HG03460 (cell line): ENCODE data around the gene ITGA8.
"Not testable (repeated sequence)": the region's sequence is repeated elsewhere in the genome, so short reads cannot be mapped to it uniquely, and the experiment has no call there.

Experiments
- ATAC-seq: cut with Tn5 transposase; IDR thresholded peaks from one replicate; pipeline ENCODE4 v1.9.1; 2021; ENCODE audit not compliant: unreplicated experiment

The ITGA8 gene

DNA sequence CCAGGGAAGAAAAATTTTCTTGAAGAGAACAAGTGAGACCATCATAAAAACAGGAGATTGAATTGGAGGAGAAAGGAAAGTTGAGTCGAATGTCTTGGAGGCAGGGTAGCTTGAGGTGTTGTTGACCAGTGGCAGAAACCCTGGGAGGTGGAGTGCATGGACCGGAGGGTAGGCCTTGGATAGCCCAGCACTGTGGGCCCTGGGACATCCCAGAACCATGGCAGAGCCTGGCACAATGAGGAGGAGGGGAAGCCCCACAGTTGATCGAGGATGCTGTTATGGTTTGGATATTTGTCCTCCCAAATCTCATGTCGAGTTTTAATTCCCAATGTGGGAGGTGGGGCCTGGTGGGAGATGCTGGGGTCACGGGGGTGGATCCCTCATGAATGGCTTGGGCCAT is 157.1 kb downstream of the ITGA8 start:
- no peak for ATAC-seq

GRCh38 chr10:15562116-15562515 is 157.6 kb downstream of the ITGA8 start:
- ATAC-seq, result no peak

GRCh38 chr10:15558136-15558535 is 161.6 kb downstream of the ITGA8 start:
- no peak for ATAC-seq

DNA sequence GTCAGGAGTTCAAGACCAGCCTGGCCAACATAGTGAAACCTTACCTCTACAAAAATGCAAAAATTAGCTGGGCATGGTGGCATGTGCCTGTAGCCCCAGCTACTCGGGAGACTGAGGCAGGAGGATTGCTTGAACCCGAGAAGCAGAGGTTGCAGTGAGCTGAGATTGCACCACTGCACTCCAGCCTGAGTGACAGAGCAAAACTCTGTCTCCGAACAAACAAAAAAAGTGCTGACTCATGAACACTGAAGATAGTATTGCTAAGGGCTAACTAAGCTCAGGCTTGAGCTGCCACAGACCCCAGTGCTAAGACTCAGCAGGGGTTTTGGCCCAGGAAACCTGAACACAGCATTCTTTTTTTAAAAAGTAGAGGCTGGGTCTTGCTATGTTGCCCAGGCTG is 162.6 kb downstream of the ITGA8 start:
- ATAC-seq, result not testable (repeated sequence)

- ATAC-seq, result no peak
Measured at GRCh38 chr10:15550950-15551349, 168.8 kb downstream of the ITGA8 start.

DNA sequence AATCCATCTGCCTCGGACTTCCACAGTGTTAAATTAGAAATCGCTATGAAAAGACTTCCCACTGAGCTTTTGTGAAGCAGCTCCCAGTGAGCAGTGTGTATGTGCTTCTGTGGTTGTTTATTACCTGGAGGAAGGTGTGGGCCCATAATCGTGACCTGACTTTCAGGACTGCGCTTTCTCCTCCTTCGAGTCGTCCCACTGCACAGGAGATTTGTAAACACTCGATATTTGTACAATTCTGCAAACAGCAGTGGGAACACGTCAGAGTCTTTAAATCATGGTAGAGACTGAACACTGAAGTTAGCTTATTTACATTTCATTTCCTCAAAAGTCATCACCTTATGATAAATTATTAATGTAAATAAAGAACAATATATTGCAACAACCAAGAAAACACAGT is 171.4 kb downstream of the ITGA8 start:
- ATAC-seq, result no peak

GRCh38 chr10:15546606-15547005 is 173.1 kb downstream of the ITGA8 start:
- ATAC-seq, result no peak

DNA sequence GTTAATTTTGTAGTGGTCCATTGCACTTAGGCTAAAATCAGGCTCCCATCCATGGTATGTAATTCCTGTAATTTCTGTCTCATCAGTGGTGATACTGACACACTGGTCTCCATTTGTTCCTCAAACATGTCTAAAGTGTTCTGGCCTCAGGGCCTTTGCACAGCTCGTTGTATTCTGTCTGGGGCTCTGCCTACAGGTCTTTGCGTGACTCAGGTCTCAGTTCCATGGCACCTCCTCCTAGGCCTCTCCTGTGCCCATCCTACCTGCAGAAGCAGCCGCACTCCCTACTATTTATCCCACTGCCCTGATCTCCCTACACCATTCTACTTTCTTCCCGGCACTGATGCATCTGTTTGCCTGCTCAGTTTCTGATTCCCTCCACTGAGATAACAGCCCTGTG is 173.8 kb downstream of the ITGA8 start:
- ATAC-seq, result no peak

- ATAC-seq, result no peak
Measured at GRCh38 chr10:15545266-15545665, 174.5 kb downstream of the ITGA8 start.

GRCh38 chr10:15543994-15544393 is 175.7 kb downstream of the ITGA8 start:
- no peak for ATAC-seq

DNA sequence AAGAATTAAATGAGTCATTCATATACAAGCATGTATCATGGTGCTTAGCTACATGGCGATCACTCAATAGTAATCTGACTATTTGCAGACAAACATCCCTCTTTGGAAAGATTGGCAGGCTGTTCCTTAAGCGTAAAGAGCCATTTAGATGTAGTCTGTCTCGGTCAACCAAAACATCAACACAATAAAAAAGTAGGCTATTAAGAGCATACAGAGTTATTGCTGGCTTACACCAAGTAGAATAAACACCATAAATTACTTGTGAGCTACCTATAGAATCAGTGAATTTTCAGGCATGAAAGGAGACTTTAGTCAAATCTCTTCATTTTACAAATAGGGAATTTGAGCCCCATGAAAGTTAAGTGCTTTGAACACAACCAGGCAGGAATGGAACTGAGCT is 176.9 kb downstream of the ITGA8 start:
- no peak for ATAC-seq

DNA sequence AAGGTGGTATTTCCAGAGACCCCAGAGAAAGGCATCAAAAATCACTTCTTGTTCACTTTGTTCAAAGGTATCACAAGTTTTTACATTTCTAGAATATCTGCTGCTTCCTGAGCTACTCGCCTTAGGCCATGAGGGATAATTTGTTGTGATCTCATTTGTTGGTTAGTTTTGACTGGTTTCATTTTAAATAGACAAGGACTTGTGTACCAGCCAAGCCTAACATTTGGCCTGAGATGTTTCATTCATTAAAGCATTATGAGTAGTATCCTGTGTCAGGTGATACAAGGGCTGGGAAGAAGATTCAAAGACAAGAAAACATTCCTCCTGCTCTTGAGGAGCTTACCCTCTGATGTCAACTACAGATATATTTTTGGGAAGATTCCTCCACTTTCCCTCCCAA is 178.3 kb downstream of the ITGA8 start:
- ATAC-seq, result no peak

DNA sequence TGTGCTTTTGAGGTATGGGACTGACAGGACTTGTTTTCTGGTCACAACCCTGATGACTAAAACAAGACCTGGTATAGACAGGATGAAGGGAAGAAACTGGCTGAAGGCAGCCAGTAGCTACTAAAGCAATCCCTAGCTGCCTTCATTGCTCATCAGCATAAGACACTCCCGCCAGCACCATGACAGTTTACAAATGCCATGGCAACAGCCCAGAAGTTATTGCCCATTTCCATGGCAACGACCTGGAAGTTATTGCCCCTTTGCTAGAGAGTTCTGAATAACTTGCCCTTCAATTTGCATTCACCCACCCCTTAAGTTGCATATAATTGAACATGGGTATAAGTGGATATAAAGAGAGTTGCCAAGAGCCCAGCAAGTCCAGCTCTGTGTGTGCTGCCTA is 179.0 kb downstream of the ITGA8 start:
- no peak for ATAC-seq

GRCh38 chr10:15539262-15539661 is 180.5 kb downstream of the ITGA8 start:
- ATAC-seq, result no peak

DNA sequence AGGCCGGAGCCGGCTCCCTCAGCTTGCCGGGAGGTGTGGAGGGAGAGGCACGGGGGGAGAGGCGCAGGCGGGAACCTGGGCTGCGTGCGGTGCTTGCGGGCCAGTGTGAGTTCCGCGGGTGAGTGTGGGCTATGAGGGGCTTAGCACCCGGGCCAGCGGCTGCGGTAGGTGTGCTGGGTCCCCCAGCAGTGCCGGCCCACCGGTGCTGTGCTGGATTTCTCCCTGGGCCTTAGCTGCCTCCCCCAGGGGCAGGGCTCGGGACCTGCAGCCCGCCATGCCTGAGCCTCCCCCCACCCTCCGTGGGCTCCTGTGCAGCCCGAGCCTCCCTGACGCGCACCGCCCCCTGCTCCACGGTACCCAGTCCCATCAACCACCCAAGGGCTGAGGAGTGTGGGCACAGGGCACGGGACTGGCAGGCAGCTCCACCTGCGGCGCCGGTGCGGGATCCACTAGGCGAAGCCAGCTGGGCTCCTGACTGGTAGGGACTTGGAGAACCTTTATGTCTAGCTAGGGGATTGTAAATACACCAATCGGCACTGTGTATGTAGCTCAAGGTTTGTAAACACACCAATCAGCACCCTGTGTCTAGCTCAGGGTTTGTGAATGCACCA is 184.7 kb downstream of the ITGA8 start:
- not testable (repeated sequence) for ATAC-seq

DNA sequence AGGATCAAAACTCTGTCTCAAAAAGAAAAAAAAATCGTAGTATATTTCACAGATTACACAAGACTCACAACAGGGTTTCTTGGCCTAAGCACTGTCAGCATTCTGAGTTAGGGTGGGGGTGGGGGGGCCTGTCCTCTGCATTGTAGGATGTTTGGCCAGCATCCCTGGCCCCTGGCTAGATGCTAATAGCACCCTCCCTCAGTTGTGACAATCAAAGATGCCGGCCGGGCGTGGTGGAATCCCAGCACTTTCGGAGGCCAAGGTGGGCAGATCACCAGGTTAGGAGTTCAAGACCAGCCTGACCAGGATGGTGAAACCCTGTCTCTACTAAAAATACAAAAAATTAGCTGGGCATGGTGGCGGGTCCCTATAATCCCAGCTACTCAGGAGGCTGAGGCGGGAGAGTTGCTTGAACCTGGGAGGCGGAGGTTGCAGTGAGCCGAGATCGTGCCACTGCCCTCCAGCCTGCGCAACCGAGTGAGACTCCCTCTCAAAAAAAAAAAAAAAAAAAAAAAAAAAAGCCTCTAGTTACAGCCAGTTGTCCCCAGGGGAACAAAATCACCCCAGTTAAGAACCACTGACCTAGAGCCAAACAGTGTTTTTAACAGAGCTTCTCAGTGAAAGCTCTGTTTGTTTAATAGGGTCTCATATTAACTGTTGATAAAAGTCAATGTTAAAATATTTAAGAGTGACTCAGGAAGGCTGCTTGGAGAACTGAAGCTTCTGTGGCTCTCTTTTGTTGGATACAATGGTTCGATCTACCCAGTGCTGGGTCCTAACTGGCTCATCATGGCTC is 187.6 kb downstream of the ITGA8 start:
- no peak for ATAC-seq

- no peak for ATAC-seq
Measured at GRCh38 chr10:15528859-15529239, 190.9 kb downstream of the ITGA8 start.

DNA sequence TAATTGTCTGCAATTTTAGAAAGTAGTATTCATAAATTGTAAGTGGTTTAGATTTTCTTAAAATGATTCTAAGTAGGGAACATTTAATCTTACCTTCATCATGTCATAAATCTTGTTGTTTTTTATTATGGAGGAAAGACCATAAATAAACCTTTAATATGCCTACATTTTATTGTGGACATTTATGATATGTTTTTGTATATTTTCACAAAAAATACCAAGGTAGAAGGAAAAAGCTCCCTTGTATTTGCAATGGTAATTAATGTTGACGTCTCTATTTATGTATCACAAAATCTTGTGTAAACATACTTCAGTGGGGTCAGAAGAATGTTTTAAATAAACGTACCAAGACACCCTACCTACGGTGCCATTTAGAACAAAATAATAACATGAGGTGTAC is 193.0 kb downstream of the ITGA8 start:
- no peak for ATAC-seq

- no peak for ATAC-seq
Measured at GRCh38 chr10:15521328-15521903, 198.3 kb downstream of the ITGA8 start.

- ATAC-seq, result no peak
Measured at GRCh38 chr10:15518250-15518649, 201.5 kb downstream of the ITGA8 start.

GRCh38 chr10:15516256-15517085 is 203.3 kb downstream of the ITGA8 start:
- ATAC-seq, result no peak

DNA sequence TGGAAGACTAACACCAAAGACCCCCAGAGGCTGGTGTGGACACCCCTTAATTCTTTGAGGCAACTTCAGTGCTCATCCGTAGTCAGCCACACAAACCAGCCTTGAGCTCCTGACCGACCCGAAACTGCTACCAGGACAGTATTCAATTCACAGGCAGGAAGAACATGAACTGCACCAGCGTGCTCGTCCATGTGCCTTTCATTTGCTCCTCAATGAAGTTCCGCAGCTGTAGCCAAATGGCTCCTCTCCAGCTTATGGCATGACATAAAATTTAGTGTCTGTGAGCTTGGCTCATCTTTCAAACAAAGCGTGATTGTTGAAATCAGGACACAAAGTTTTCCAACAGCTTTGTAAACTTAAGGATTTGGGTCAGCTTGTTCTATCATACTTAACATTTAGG is 204.5 kb downstream of the ITGA8 start:
- ATAC-seq, result no peak
